Measurements from ENCODE around the gene HPSE2. TPM values are rescaled to one million over a fixed set of nuclear protein-coding genes. Genes with fewer than 3 reads are reported as not detected.

The HPSE2 gene
- total RNA-seq, 1 experiment from 2014 or later, result not detected

DNA sequence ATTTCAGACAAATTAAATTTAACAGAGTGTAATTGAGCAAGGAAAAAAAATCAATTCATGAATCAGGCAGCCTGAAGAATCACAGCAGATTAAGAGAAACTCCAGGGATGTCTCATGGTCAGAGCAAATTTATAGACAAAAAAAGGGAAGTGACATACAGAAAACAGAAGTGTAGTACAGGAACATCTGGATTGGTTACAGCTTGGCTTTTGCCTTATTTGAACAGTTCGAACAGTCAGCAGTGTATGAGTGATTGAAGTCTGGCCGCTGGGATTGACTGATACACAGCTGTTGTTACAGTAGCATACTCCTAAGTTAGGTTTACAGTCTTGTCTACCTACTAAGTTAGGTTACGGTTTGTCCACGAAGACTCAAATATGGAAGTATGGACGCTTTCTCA is 255.3 kb downstream of the HPSE2 start:
- H3K4me1 Mint-ChIP-seq (ENCODE audit: low read depth, unreplicated experiment), result no peaks in the 10 kb centered on the region
- TF ChIP-seq, protein P1, sequence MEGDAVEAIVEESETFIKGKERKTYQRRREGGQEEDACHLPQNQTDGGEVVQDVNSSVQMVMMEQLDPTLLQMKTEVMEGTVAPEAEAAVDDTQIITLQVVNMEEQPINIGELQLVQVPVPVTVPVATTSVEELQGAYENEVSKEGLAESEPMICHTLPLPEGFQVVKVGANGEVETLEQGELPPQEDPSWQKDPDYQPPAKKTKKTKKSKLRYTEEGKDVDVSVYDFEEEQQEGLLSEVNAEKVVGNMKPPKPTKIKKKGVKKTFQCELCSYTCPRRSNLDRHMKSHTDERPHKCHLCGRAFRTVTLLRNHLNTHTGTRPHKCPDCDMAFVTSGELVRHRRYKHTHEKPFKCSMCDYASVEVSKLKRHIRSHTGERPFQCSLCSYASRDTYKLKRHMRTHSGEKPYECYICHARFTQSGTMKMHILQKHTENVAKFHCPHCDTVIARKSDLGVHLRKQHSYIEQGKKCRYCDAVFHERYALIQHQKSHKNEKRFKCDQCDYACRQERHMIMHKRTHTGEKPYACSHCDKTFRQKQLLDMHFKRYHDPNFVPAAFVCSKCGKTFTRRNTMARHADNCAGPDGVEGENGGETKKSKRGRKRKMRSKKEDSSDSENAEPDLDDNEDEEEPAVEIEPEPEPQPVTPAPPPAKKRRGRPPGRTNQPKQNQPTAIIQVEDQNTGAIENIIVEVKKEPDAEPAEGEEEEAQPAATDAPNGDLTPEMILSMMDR (IDR thresholded peaks at IDR 0.05; ENCODE audit: insufficient read depth in 1 of 2, low read depth in 1 of 2, low read length in 1 of 2, severe bottlenecking in 1 of 2, unreplicated experiment in 1 of 2), result no peak
- H3K4me1 ChIP-seq, result no peaks in the 10 kb centered on the region
- no TSS peak for BruUV-seq (replicated peaks)
- intact Hi-C loops (cut with micrococcal nuclease; ENCODE audit: unreplicated experiment), result no loop called here
- no peaks in the 10 kb centered on the region for H3K9me3 Mint-ChIP-seq (ENCODE audit: unreplicated experiment)
- H3K27ac Mint-ChIP-seq (ENCODE audit: unreplicated experiment), result no peak overlapping the region
- no peaks in the 10 kb centered on the region for H3K36me3 Mint-ChIP-seq (ENCODE audit: insufficient read depth, unreplicated experiment)
- CTCF ChIA-PET, result no interaction called here
- DNase-seq, result no peak
- no peaks in the 10 kb centered on the region for H3K9me3 ChIP-seq
- H3K27me3 ChIP-seq (replicated peaks; ENCODE audit: control insufficient read depth, insufficient read depth, low read length), result no peaks in the 10 kb centered on the region; the same call in 1 of the 2 replicates
- H3K4me3 ChIP-seq (ENCODE audit: low read depth, low read length), result no peak overlapping the region
- POLR2A ChIA-PET, result no interaction called here
- no peaks in the 10 kb centered on the region for H3K36me3 ChIP-seq (ENCODE audit: control insufficient read depth, insufficient read depth, low read length)
- H3K4me3 Mint-ChIP-seq (ENCODE audit: unreplicated experiment), result no peak overlapping the region
- H3K27me3 Mint-ChIP-seq (ENCODE audit: insufficient read depth, unreplicated experiment), result peaks cover 17% of the 10 kb centered on the region

DNA sequence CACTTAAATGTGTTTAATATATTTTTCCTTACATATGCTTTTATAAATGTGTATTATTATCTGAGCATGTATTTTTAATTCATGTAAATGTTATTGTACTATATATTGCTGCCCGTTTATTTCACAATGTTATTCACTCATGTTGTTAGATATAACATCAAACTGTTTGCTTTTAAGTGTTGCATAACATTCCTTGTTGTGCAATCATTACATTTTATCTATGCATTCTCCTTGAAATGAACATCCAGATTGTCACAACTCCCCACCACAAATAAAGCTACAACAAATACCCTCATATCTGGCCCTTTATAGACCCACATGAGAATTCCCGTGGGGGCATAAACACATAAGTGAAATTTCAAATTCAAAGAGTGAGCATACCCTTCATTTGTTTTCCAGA is 264.2 kb downstream of the HPSE2 start:
- H3K4me3 ChIP-seq (ENCODE audit: low read depth, low read length), result no peak overlapping the region
- CTCF ChIA-PET, result no interaction called here
- H3K9me3 ChIP-seq, result no peaks in the 10 kb centered on the region
- H3K27me3 ChIP-seq (replicated peaks; ENCODE audit: control insufficient read depth, insufficient read depth, low read length), result no peaks in the 10 kb centered on the region
- no peaks in the 10 kb centered on the region for H3K36me3 ChIP-seq (ENCODE audit: control insufficient read depth, insufficient read depth, low read length)
- POLR2A ChIA-PET, result no interaction called here
- no peak overlapping the region for H3K27ac Mint-ChIP-seq (ENCODE audit: unreplicated experiment)
- H3K4me1 ChIP-seq, result no peaks in the 10 kb centered on the region
- DNase-seq, result no peak
- H3K9me3 Mint-ChIP-seq (ENCODE audit: unreplicated experiment), result no peaks in the 10 kb centered on the region
- intact Hi-C loops (cut with micrococcal nuclease; ENCODE audit: unreplicated experiment), result no loop called here
- H3K4me3 Mint-ChIP-seq (ENCODE audit: unreplicated experiment), result no peak overlapping the region
- H3K4me1 Mint-ChIP-seq (ENCODE audit: low read depth, unreplicated experiment), result no peaks in the 10 kb centered on the region
- BruUV-seq (replicated peaks), result no TSS peak
- H3K36me3 Mint-ChIP-seq (ENCODE audit: insufficient read depth, unreplicated experiment), result no peaks in the 10 kb centered on the region
- H3K27me3 Mint-ChIP-seq (ENCODE audit: insufficient read depth, unreplicated experiment), result peaks cover 3% of the 10 kb centered on the region
- TF ChIP-seq, protein P1 (IDR thresholded peaks at IDR 0.05; ENCODE audit: insufficient read depth in 1 of 2, low read depth in 1 of 2, low read length in 1 of 2, severe bottlenecking in 1 of 2, unreplicated experiment in 1 of 2), result no peak

DNA sequence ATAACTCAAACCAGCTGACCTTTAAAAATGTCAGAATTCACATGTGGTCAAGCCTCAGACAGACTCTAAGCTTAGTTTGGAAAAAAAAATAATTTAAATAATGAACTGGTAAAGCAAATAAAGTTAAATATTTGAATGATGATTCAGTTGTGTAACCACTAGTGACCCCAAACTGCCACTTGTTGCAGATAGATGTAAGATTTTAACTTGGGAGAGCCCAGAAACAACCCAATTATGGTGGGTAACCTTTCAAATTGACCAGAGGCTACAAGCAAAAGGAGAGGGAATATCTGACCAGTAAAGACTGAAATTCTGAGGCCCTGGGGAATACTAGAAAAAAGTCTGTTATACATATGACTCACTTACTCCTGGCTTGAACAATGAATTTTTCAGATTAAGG is 268.1 kb downstream of the HPSE2 start:
- no TSS peak for BruUV-seq (replicated peaks)
- peaks cover 7% of the 10 kb centered on the region for H3K9me3 Mint-ChIP-seq (ENCODE audit: unreplicated experiment)
- TF ChIP-seq, protein P1 (IDR thresholded peaks at IDR 0.05; ENCODE audit: insufficient read depth in 1 of 2, low read depth in 1 of 2, low read length in 1 of 2, severe bottlenecking in 1 of 2, unreplicated experiment in 1 of 2), result no peak
- H3K4me1 Mint-ChIP-seq (ENCODE audit: low read depth, unreplicated experiment), result peaks cover 6% of the 10 kb centered on the region
- no peak overlapping the region for H3K4me3 Mint-ChIP-seq (ENCODE audit: unreplicated experiment)
- Histone ChIP-seq H3K4me1 (no peaks in the 10 kb centered on the region), H3K27me3 (replicated peaks; ENCODE audit: control insufficient read depth, insufficient read depth, low read length) (no peaks in the 10 kb centered on the region), H3K4me3 (ENCODE audit: low read depth, low read length) (no peak overlapping the region), H3K36me3 (ENCODE audit: control insufficient read depth, insufficient read depth, low read length) (no peaks in the 10 kb centered on the region), H3K9me3 (peaks cover 6% of the 10 kb centered on the region; the same call in 1 of the 2 replicates)
- H3K27ac Mint-ChIP-seq (ENCODE audit: unreplicated experiment), result no peak overlapping the region
- POLR2A ChIA-PET, result no interaction called here
- intact Hi-C loops (cut with micrococcal nuclease; ENCODE audit: unreplicated experiment), result no loop called here
- H3K36me3 Mint-ChIP-seq (ENCODE audit: insufficient read depth, unreplicated experiment), result no peaks in the 10 kb centered on the region
- DNase-seq, result no peak
- CTCF ChIA-PET, result no interaction called here
- H3K27me3 Mint-ChIP-seq (ENCODE audit: insufficient read depth, unreplicated experiment), result peaks cover 3% of the 10 kb centered on the region

Data from Caco-2 (cell line).